Fibroblast of lung (primary cell): ENCODE results near the gene PPIL6.

Source experiments
- CTCF ChIP-seq, 2 donors: IDR thresholded peaks in 1 of 2; conservative IDR thresholded peaks in 1 of 2; 1 replicate in 1 of 2; 2 replicates in 1 of 2; pipeline ENCODE4 v1.5.1; 2011 to 2012; ENCODE audit warnings: low read length in 2 of 2, control low read depth in 1 of 2, inconsistent platforms in 1 of 2, low read depth in 1 of 2, mild to moderate bottlenecking in 1 of 2
- EZH2 ChIP-seq: IDR thresholded peaks from 2 replicates; pipeline ENCODE4 v1.5.1; 2012; ENCODE audit warnings: low read length, control low read depth, mild to moderate bottlenecking; ENCODE audit errors: missing control alignments

GRCh38 chr6:109428889-109429477, 11.4 kb downstream of the PPIL6 start:
- no peak for TF ChIP-seq EZH2
- TF ChIP-seq CTCF (conservative IDR thresholded peaks at IDR 0.05 in 1 of 2, IDR thresholded peaks at IDR 0.05 in 1 of 2; ENCODE audit: low read depth in 1 of 2, low read length in 2 of 2) = no peak
